Naive thymus-derived CD4-positive, alpha-beta T cell (primary cell): ENCODE results near the gene PAF1. TPM values are rescaled to one million over a fixed set of nuclear protein-coding genes. Genes with fewer than 3 reads are reported as not detected.

Experiments used
- ATAC-seq: fragments of 150-1000 bp; cut with Tn5 transposase; 2 replicates; pipeline ENCODE4 v1.10.0; 2021; ENCODE audit warnings: mild to moderate bottlenecking, moderate library complexity
- CTCF ChIA-PET: fragments of 350-600 bp; sonication (Branson Sonifier 250); formaldehyde crosslinking; loops from one replicate; lab custom pipeline; 2021; ENCODE audit warnings: antibody characterized with exemption; lab: Charles Lee
- POLR2A ChIA-PET: fragments of 350-600 bp; sonication (Branson Sonifier 250); formaldehyde crosslinking; loops from one replicate; lab custom pipeline; 2021; ENCODE audit warnings: antibody characterized with exemption, inconsistent platforms; lab: Charles Lee
- DNase-seq, 9 donors: peaks; one replicate each; pipeline versions ENCODE4 v3.0.0 to v3.0.0-alpha.2; 2020 to 2022; ENCODE audit warnings: mixed read lengths in 1 of 9
- H3K27ac ChIP-seq: one replicate; pipeline ENCODE4 v1.7.0; 2013; ENCODE audit warnings: mild to moderate bottlenecking, low read depth, low read length, moderate library complexity
- H3K27me3 ChIP-seq, 2 donors: one replicate each; pipeline ENCODE4 v1.7.0; 2013; ENCODE audit warnings: low read length in 2 of 2, mild to moderate bottlenecking in 2 of 2, moderate library complexity in 2 of 2; ENCODE audit not compliant: control insufficient read depth in 2 of 2, insufficient read depth in 2 of 2
- H3K36me3 ChIP-seq, 3 experiments: 1 replicate in 2 of 3; 2 replicates in 1 of 3; pipeline ENCODE4 v1.7.0; 2013; ENCODE audit warnings: low read length in 3 of 3, mild to moderate bottlenecking in 3 of 3, moderate library complexity in 1 of 3; ENCODE audit not compliant: insufficient read depth in 3 of 3, control insufficient read depth in 2 of 3
- H3K4me1 ChIP-seq, 2 donors: one replicate each; pipeline ENCODE4 v1.7.0; 2013; ENCODE audit warnings: low read length in 2 of 2, mild to moderate bottlenecking in 2 of 2, moderate library complexity in 1 of 2; ENCODE audit not compliant: control insufficient read depth in 2 of 2, insufficient read depth in 2 of 2
- H3K4me3 ChIP-seq: 2 replicates; pipeline ENCODE4 v1.7.0; 2013; ENCODE audit warnings: mild to moderate bottlenecking, low read length
- H3K9me3 ChIP-seq, 3 experiments: 1 replicate in 2 of 3; 2 replicates in 1 of 3; pipeline ENCODE4 v1.7.0; 2013; ENCODE audit warnings: low read length in 3 of 3; ENCODE audit not compliant: control insufficient read depth in 2 of 3
- H3K27ac Mint-ChIP-seq, 9 donors: one replicate each; pipeline ENCODE4 v1.8.0; 2020 to 2022; ENCODE audit warnings: mixed read lengths in 9 of 9, mild to moderate bottlenecking in 8 of 9, moderate library complexity in 5 of 9, inconsistent platforms in 2 of 9
- H3K27me3 Mint-ChIP-seq, 5 donors: one replicate each; pipeline ENCODE4 v1.8.0; 2021 to 2022; ENCODE audit warnings: mixed read lengths in 5 of 5, mild to moderate bottlenecking in 1 of 5
- H3K36me3 Mint-ChIP-seq, 5 donors: one replicate each; pipeline ENCODE4 v1.8.0; 2020 to 2022; ENCODE audit warnings: mixed read lengths in 5 of 5, mild to moderate bottlenecking in 3 of 5, inconsistent platforms in 1 of 5
- H3K4me1 Mint-ChIP-seq, 7 donors: one replicate each; pipeline ENCODE4 v1.8.0; 2020 to 2022; ENCODE audit warnings: mixed read lengths in 7 of 7, mild to moderate bottlenecking in 3 of 7, inconsistent platforms in 1 of 7
- H3K4me3 Mint-ChIP-seq, 10 donors: one replicate each; pipeline ENCODE4 v1.8.0; 2020 to 2022; ENCODE audit warnings: mild to moderate bottlenecking in 10 of 10, mixed read lengths in 10 of 10, moderate library complexity in 6 of 10, inconsistent platforms in 2 of 10
- H3K9me3 Mint-ChIP-seq, 11 donors: one replicate each; pipeline ENCODE4 v1.8.0; 2020 to 2022; ENCODE audit warnings: mixed read lengths in 11 of 11, mild to moderate bottlenecking in 4 of 11, inconsistent platforms in 1 of 11, moderate library complexity in 1 of 11
- intact Hi-C, 2 donors: fragments of 100-400 bp; cut with micrococcal nuclease; formaldehyde crosslinking; loops; one replicate each; pipeline ENCODE4 v1.15.1; 2023
- polyA plus RNA-seq, 2 donors: library from polyadenylated mRNA; unstranded; fragments of 300-500 nt; fragmentation: Illumina TruSeq; gene quantifications; one replicate each; pipeline ENCODE4 v1.2.3, GENCODE V29; 2021
- total RNA-seq, 6 experiments: library from RNA in 5 of 6; stranded (reverse) in 5 of 6; gene quantifications; 1 replicate in 5 of 6; 2 replicates in 1 of 6; pipeline ENCODE4 v1.2.3 and lab custom pipeline; 2021 to 2026

PAF1 gene
- total and polyA plus RNA-seq, 7 experiments from 2014 or later, result 35.8 to 104 (median 55.5) TPM

- peak overlapping the region; percentile 89 to 99 (median 96) for H3K4me3 Mint-ChIP-seq
- peaks cover 36 to 38% of the 10 kb centered on the region in 2 donors for H3K4me1 ChIP-seq
- H3K27ac Mint-ChIP-seq, result peak overlapping the region; percentile 90 to 100 (median 99)
- CTCF ChIA-PET, result interaction anchor here (1.8 to 4.3 kb wide), 2 partner anchors 9 to 12 kb away, joined by 5 to 50 read pairs; no protein-coding TSS in a partner anchor
- ATAC-seq (peak; percentile 3), DNase-seq (peak; percentile 75 to 92 (median 80))
- POLR2A ChIA-PET, result interaction anchor here (0.6 to 5.1 kb wide), 8 partner anchors 11 to 125 kb away, joined by 3 to 193 read pairs (median 6); partner anchors contain the start of genes GMFG, MED29, PAF1 and RPS16
- peaks cover 12 to 30% (median 14%) of the 10 kb centered on the region in 3 experiments for H3K36me3 ChIP-seq
- H3K4me3 ChIP-seq, result peak overlapping the region; percentile 100
- H3K4me1 Mint-ChIP-seq, result peaks cover 34 to 57% (median 47%) of the 10 kb centered on the region in 7 donors
- intact Hi-C loops, result loop anchor here in 1 of 2 donors (5.0 kb wide), 1 partner anchor 1007 kb away; the partner anchor contains the start of gene FAM98C
- no peaks in the 10 kb centered on the region for H3K9me3 ChIP-seq
- H3K27me3 ChIP-seq, result no peaks in the 10 kb centered on the region
- H3K36me3 Mint-ChIP-seq, result peaks cover 13 to 31% (median 17%) of the 10 kb centered on the region in 5 donors
- peaks cover 0 to 3% (median 0%) of the 10 kb centered on the region in 5 donors for H3K27me3 Mint-ChIP-seq
- peak overlapping the region; percentile 100 for H3K27ac ChIP-seq
- peaks cover 0 to 24% (median 0%) of the 10 kb centered on the region in 11 donors for H3K9me3 Mint-ChIP-seq
These were observed 18.5 kb upstream of the PAF1 start for GRCh38 chr19:39409208-39410016.

- ChIA-PET CTCF (interaction anchor here (1.8 to 4.3 kb wide), 2 partner anchors 8 to 11 kb away, joined by 5 to 50 read pairs; no protein-coding TSS in a partner anchor), POLR2A (interaction anchor here (0.6 to 5.1 kb wide), 10 partner anchors 10 to 1028 kb away, joined by 3 to 193 read pairs (median 6); partner anchors contain the start of genes EID2, GMFG, MED29 and PAF1)
- no peaks in the 10 kb centered on the region for H3K9me3 ChIP-seq
- intact Hi-C loops, result no loop called here
- H3K4me3 ChIP-seq, result peak overlapping the region; percentile 100
- H3K27me3 ChIP-seq, result no peaks in the 10 kb centered on the region
- H3K36me3 ChIP-seq, result peaks cover 12 to 30% (median 14%) of the 10 kb centered on the region in 3 experiments
- ATAC-seq, result no peak
- Mint-ChIP-seq H3K4me1 (peaks cover 26 to 57% (median 43%) of the 10 kb centered on the region in 7 donors), H3K27me3 (peaks cover 0 to 6% (median 0%) of the 10 kb centered on the region in 5 donors), H3K9me3 (peaks cover 0 to 24% (median 0%) of the 10 kb centered on the region in 11 donors), H3K27ac (peak overlapping the region; percentile 96 to 99 (median 99)), H3K36me3 (peaks cover 13 to 26% (median 17%) of the 10 kb centered on the region in 5 donors), H3K4me3 (peak overlapping the region; percentile 89 to 99 (median 94))
- H3K4me1 ChIP-seq, result peaks cover 34 to 43% of the 10 kb centered on the region in 2 donors
- H3K27ac ChIP-seq, result peak overlapping the region; percentile 100
- DNase-seq, result peak in 5 of 9 donors; percentile 39 to 52 (median 41)
These were observed 17.7 kb upstream of the PAF1 start for GRCh38 chr19:39408392-39409207.

- peaks cover 34 to 47% of the 10 kb centered on the region in 2 donors for H3K4me1 ChIP-seq
- H3K9me3 ChIP-seq, result no peaks in the 10 kb centered on the region
- H3K36me3 Mint-ChIP-seq, result peaks cover 13 to 26% (median 17%) of the 10 kb centered on the region in 5 donors
- ChIA-PET CTCF (interaction anchor here (0.6 to 4.3 kb wide), 3 partner anchors 7 to 355 kb away, joined by 3 to 50 read pairs (median 5); no protein-coding TSS in a partner anchor), POLR2A (interaction anchor here (0.5 to 5.1 kb wide), 11 partner anchors 9 to 1029 kb away, joined by 3 to 193 read pairs (median 5); partner anchors contain the start of genes EID2, GMFG, MED29 and PAF1)
- H3K27ac Mint-ChIP-seq, result peak overlapping the region; percentile 96 to 99 (median 99)
- peaks cover 12 to 27% (median 14%) of the 10 kb centered on the region in 3 experiments for H3K36me3 ChIP-seq
- ATAC-seq (no peak), DNase-seq (peak in 8 of 9 donors; percentile 58 to 86 (median 82))
- peaks cover 26 to 61% (median 43%) of the 10 kb centered on the region in 7 donors for H3K4me1 Mint-ChIP-seq
- H3K27ac ChIP-seq, result peak overlapping the region; percentile 100
- H3K27me3 ChIP-seq, result no peaks in the 10 kb centered on the region
- peaks cover 0 to 24% (median 0%) of the 10 kb centered on the region in 11 donors for H3K9me3 Mint-ChIP-seq
- peak overlapping the region; percentile 100 for H3K4me3 ChIP-seq
- intact Hi-C loops, result loop anchor here in 1 of 2 donors (1.0 kb wide), 2 partner anchors 11 to 335 kb away; no protein-coding TSS in a partner anchor
- H3K4me3 Mint-ChIP-seq, result peak overlapping the region; percentile 89 to 99 (median 94)
- H3K27me3 Mint-ChIP-seq, result peaks cover 0 to 6% (median 0%) of the 10 kb centered on the region in 5 donors
These were observed 16.9 kb upstream of the PAF1 start for GRCh38 chr19:39407660-39408391.

- no peak for ATAC-seq
- Histone ChIP-seq H3K36me3 (peaks cover 12 to 23% (median 14%) of the 10 kb centered on the region in 3 experiments), H3K4me1 (peaks cover 36 to 47% of the 10 kb centered on the region in 2 donors), H3K27ac (peak overlapping the region; percentile 100), H3K27me3 (no peaks in the 10 kb centered on the region), H3K4me3 (peak overlapping the region; percentile 100), H3K9me3 (no peaks in the 10 kb centered on the region)
- Mint-ChIP-seq H3K9me3 (peaks cover 0 to 24% (median 0%) of the 10 kb centered on the region in 11 donors), H3K4me1 (peaks cover 26 to 66% (median 48%) of the 10 kb centered on the region in 7 donors), H3K27me3 (peaks cover 0 to 6% (median 0%) of the 10 kb centered on the region in 5 donors), H3K27ac (peak overlapping the region; percentile 96 to 99 (median 99)), H3K4me3 (peak overlapping the region; percentile 89 to 99 (median 94)), H3K36me3 (peaks cover 13 to 26% (median 17%) of the 10 kb centered on the region in 5 donors)
- DNase-seq, result no peak
- ChIA-PET CTCF (interaction anchor here (0.6 to 4.3 kb wide), 2 partner anchors 10 to 354 kb away, joined by 3 to 50 read pairs; no protein-coding TSS in a partner anchor), POLR2A (interaction anchor here (0.5 to 5.1 kb wide), 11 partner anchors 9 to 289 kb away, joined by 3 to 193 read pairs (median 4); partner anchors contain the start of genes EID2, GMFG, MED29 and PAF1)
- intact Hi-C loops, result loop anchor here in 1 of 2 donors (1.0 kb wide), 2 partner anchors 10 to 334 kb away; no protein-coding TSS in a partner anchor
These were observed 16.4 kb upstream of the PAF1 start for GRCh38 chr19:39407410-39407659.

GRCh38 chr19:39406656-39407409 is 15.9 kb upstream of the PAF1 start, which contains the start of gene ZFP36:
Gene ZFP36 (plus strand): TSS chr19:39406847. CDS start chr19:39406905, 58 bp downstream.
- ChIA-PET CTCF (interaction anchor here (0.6 to 4.3 kb wide), 2 partner anchors 10 to 354 kb away, joined by 3 to 50 read pairs; no protein-coding TSS in a partner anchor), POLR2A (interaction anchor here (0.5 to 5.1 kb wide), 12 partner anchors 8 to 289 kb away, joined by 3 to 193 read pairs (median 6); partner anchors contain the start of genes GMFG, MED29, PAF1 and RPS16)
- H3K4me1 Mint-ChIP-seq, result peaks cover 28 to 67% (median 48%) of the 10 kb centered on the region in 7 donors
- Histone ChIP-seq H3K4me1 (peaks cover 41 to 52% of the 10 kb centered on the region in 2 donors), H3K4me3 (peak within 1 kb of the TSS; percentile 100), H3K36me3 (peaks cover 12 to 23% (median 14%) of the 10 kb centered on the region in 3 experiments), H3K27ac (peak within 1 kb of the TSS; percentile 100), H3K9me3 (no peaks in the 10 kb centered on the region), H3K27me3 (no peaks in the 10 kb centered on the region)
- H3K4me3 Mint-ChIP-seq, result peak within 1 kb of the TSS; percentile 89 to 99 (median 94)
- H3K36me3 Mint-ChIP-seq, result peaks cover 13 to 27% (median 17%) of the 10 kb centered on the region in 5 donors
- H3K27me3 Mint-ChIP-seq, result peaks cover 0 to 3% (median 0%) of the 10 kb centered on the region in 5 donors
- ATAC-seq, result peak; percentile 51
- peak within 1 kb of the TSS; percentile 96 to 99 (median 99) for H3K27ac Mint-ChIP-seq
- intact Hi-C loops, result loop anchor here in 1 of 2 donors (1.0 kb wide), 3 partner anchors 10 to 334 kb away; partner anchors contain the start of gene SAMD4B
- peak; percentile 82 to 91 (median 86) for DNase-seq
- H3K9me3 Mint-ChIP-seq, result peaks cover 0 to 19% (median 0%) of the 10 kb centered on the region in 11 donors
